ENCODE results near the gene CCNA1. TPM values are rescaled to one million over a fixed set of nuclear protein-coding genes. Genes with fewer than 3 reads are reported as not detected.

CCNA1 gene
- total RNA-seq, 4 donors from 2014 or later, result 0.22 to 0.94 (median 0.56) TPM

- TF ChIP-seq CTCF (IDR thresholded peaks at IDR 0.05) (no peak), POLR2A (IDR thresholded peaks at IDR 0.05) (no peak)
- intact Hi-C loops (cut with DNase I), result no loop called here
Measured at GRCh38 chr13:36436811-36437210, 4.5 kb downstream of the CCNA1 start.

GRCh38 chr13:36438594-36439483 is 6.5 kb downstream of the CCNA1 start:
- 91 to 93% methylated on average over 6 of the region's 6 CpGs for WGBS, 2 donors
- Histone ChIP-seq H3K27me3 (no peaks in the 10 kb centered on the region), H3K36me3 (no peaks in the 10 kb centered on the region), H3K4me3 (replicated peaks in 1 of 3) (no peak overlapping the region), H3K9me3 (no peaks in the 10 kb centered on the region), H3K4me1 (no peaks in the 10 kb centered on the region), H3K27ac (no peak overlapping the region)
- TF ChIP-seq CTCF (IDR thresholded peaks at IDR 0.05) (no peak), POLR2A (IDR thresholded peaks at IDR 0.05) (no peak)
- intact Hi-C loops (cut with DNase I), result no loop called here
- DNase-seq, result no peak

More at GRCh38 chr13:36436811-36437210, 4.5 kb downstream of the CCNA1 start:
- 79 to 86% methylated on average over 4 of the region's 4 CpGs for WGBS, 2 donors
- DNase-seq, result no peak
- Histone ChIP-seq H3K36me3 (no peaks in the 10 kb centered on the region), H3K27ac (no peak overlapping the region), H3K27me3 (no peaks in the 10 kb centered on the region), H3K4me1 (peaks cover 5 to 11% of the 10 kb centered on the region in 2 donors), H3K9me3 (no peaks in the 10 kb centered on the region), H3K4me3 (replicated peaks in 1 of 3) (no peak overlapping the region)

- Histone ChIP-seq H3K36me3 (no peaks in the 10 kb centered on the region), H3K4me3 (replicated peaks in 1 of 3) (no peak overlapping the region), H3K9me3 (no peaks in the 10 kb centered on the region), H3K4me1 (no peaks in the 10 kb centered on the region), H3K27me3 (no peaks in the 10 kb centered on the region), H3K27ac (no peak overlapping the region)
- TF ChIP-seq POLR2A (IDR thresholded peaks at IDR 0.05) (no peak), CTCF (IDR thresholded peaks at IDR 0.05) (no peak)
- 84 to 88% methylated on average over 5 of the region's 5 CpGs for WGBS, 2 donors
- DNase-seq, result no peak
- intact Hi-C loops (cut with DNase I), result no loop called here
Measured at GRCh38 chr13:36445278-36445677, 13.0 kb downstream of the CCNA1 start.

GRCh38 chr13:36445891-36446351 is 13.6 kb downstream of the CCNA1 start:
- intact Hi-C loops (cut with DNase I), result no loop called here
- no peak for DNase-seq
- no peaks in the 10 kb centered on the region for H3K9me3 ChIP-seq
- 83 to 93% methylated on average over 2 of the region's 2 CpGs for WGBS, 2 donors
- no peak for TF ChIP-seq CTCF (IDR thresholded peaks at IDR 0.05)
- TF ChIP-seq POLR2A (IDR thresholded peaks at IDR 0.05), result no peak
- H3K4me3 ChIP-seq (replicated peaks in 1 of 3), result no peak overlapping the region
- H3K27ac ChIP-seq, result no peak overlapping the region
- no peaks in the 10 kb centered on the region for H3K4me1 ChIP-seq
- H3K27me3 ChIP-seq, result no peaks in the 10 kb centered on the region
- H3K36me3 ChIP-seq, result no peaks in the 10 kb centered on the region

GRCh38 chr13:36447501-36447900 is 15.2 kb downstream of the CCNA1 start:
- WGBS, 2 donors, result 71 to 84% methylated on average over 4 to 7 of the region's 7 CpGs
- DNase-seq, result no peak
- H3K4me1 ChIP-seq, result no peaks in the 10 kb centered on the region
- no peak overlapping the region for H3K27ac ChIP-seq
- no peaks in the 10 kb centered on the region for H3K9me3 ChIP-seq
- H3K4me3 ChIP-seq (replicated peaks in 1 of 3), result no peak overlapping the region
- TF ChIP-seq POLR2A (IDR thresholded peaks at IDR 0.05) (no peak), CTCF (IDR thresholded peaks at IDR 0.05) (no peak)
- intact Hi-C loops (cut with DNase I), result no loop called here
- H3K27me3 ChIP-seq, result no peaks in the 10 kb centered on the region
- no peaks in the 10 kb centered on the region for H3K36me3 ChIP-seq
